SK-N-MC (cell line): Measurements from ENCODE around the gene TRIM71.

ENCODE experiments used
- EZH2 ChIP-seq: fragments of 200-600 bp; sonication (generic); IDR thresholded peaks from one replicate; pipeline ENCODE4 v1.6.1; 2017; ENCODE audit warnings: antibody characterized with exemption
- FOXP2 ChIP-seq: optimal IDR thresholded peaks from 2 replicates; pipeline ENCODE3; 2011; ENCODE audit warnings: mild to moderate bottlenecking, moderate library complexity; ENCODE audit not compliant: insufficient read depth; ENCODE audit errors: extremely low read length, control extremely low read depth
- POLR2AphosphoS5 ChIP-seq: IDR thresholded peaks from 2 replicates; pipeline ENCODE4 v1.6.1; 2012; ENCODE audit warnings: mild to moderate bottlenecking, low read depth, low read length, borderline replicate concordance

DNA sequence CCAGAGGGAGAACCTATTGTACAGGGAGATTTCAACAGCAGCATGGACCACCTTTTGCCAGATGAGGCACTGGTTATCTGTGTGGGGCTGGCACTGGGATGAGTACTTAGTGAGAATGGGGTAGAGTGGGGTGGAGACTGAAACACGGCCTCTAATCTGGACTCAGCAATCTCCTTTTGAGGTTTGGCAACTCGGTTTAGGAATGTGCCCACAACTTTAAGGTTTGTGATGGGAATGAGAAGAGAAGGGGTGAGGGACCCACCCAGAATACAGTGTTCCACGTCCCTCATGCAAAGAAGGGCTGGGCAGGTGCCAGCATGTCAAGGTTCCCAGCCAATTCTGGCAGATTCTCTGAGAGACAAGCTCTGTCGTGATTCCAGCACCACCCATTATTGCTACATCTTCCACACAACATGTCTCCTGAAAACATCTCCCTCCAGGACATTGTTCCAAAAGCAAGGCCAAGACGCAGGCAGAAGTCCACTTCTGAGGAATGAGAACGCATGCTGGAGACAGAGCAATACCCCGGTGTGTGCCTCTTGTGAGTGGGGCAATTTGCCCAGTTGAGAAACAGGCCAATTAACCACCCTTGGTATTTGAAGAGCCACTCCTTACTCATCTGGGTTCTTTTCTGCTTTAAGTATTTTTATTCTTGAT is 96.1 kb downstream of the TRIM71 start:
- TF ChIP-seq POLR2AphosphoS5, result no peak
- no peak for TF ChIP-seq FOXP2
- TF ChIP-seq EZH2, result no peak
